Measurements from ENCODE around the gene ZMYM1. TPM values are rescaled to one million over a fixed set of nuclear protein-coding genes. Genes with fewer than 3 reads are reported as not detected.
"Not testable (repeated sequence)": the region's sequence is repeated elsewhere in the genome, so short reads cannot be mapped to it uniquely, and the experiment has no call there.

ZMYM1 gene
- total and polyA plus RNA-seq, 2 of the 8 experiments (the other 6 are each of a cell fraction or from before 2014, with no cell fraction given) = 10.0 to 41.3 TPM

DNA sequence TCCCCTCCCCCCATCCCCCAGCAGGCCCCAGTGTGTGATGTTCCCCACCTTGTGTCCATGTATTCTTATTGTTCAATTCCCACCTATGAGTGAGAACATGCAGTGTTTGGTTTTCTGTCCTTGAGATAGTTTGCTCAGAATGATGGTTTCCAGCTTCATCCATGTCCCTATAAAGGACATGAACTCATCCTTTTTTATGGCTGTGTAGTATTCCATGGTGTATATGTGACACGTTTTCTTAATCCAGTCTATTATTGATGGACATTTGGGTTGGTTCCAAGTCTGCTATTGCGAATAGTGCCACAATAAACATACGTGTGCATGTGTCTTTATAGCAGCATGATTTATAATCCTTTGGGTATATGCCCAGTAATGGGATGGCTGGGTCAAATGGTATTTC is 24.9 kb upstream of the ZMYM1 start:
- POLR2A ChIA-PET (ENCODE audit: partially characterized antibody); H3K36me3 ChIP-seq (ENCODE audit: control insufficient read depth in 2 of 4, insufficient read depth in 4 of 4, low read length in 3 of 4); H4K8ac ChIP-seq (ENCODE audit: extremely low read depth, insufficient read depth, low read length); H3K4ac ChIP-seq (replicated peaks; ENCODE audit: insufficient read length, low read depth, low read length); H2BK20ac ChIP-seq (ENCODE audit: low read length); H3K56ac ChIP-seq (replicated peaks; ENCODE audit: insufficient read length, low read depth, low read length); H4K20me1 ChIP-seq (replicated peaks in 1 of 2; ENCODE audit: control insufficient read depth in 1 of 2, insufficient read depth in 2 of 2, low read length in 2 of 2); H3K4me2 ChIP-seq (ENCODE audit: insufficient read depth in 1 of 2, low read depth in 2 of 2, low read length in 2 of 2); H3K23me2 ChIP-seq (ENCODE audit: low read depth, low read length); CTCF ChIA-PET (ENCODE audit: partially characterized antibody); H3K27me3 ChIP-seq (replicated peaks in 1 of 4; ENCODE audit: control insufficient read depth in 3 of 4, extremely low read depth in 1 of 4, insufficient read depth in 3 of 4, low read length in 3 of 4); H4K5ac ChIP-seq (ENCODE audit: insufficient read length, low read depth, low read length); FAIRE-seq; H3K14ac ChIP-seq (ENCODE audit: insufficient read length); H2BK5ac ChIP-seq (ENCODE audit: low read depth, low read length); H3K4me3 ChIP-seq (ENCODE audit: extremely low read depth in 1 of 4, insufficient read depth in 2 of 4, low read depth in 3 of 4, low read length in 4 of 4); H2AK5ac ChIP-seq (ENCODE audit: low read depth, low read length); H3K18ac ChIP-seq (ENCODE audit: extremely low read depth, low read length); H3K27ac ChIP-seq (ENCODE audit: low read depth, low read length); H2AFZ ChIP-seq (ENCODE audit: low read length); DNase-seq (ENCODE audit: low read depth in 1 of 2, low spot score in 2 of 2); H2BK12ac ChIP-seq (ENCODE audit: low read depth, low read length); H4K91ac ChIP-seq (replicated peaks; ENCODE audit: insufficient read length, low read length); H2BK120ac ChIP-seq (replicated peaks; ENCODE audit: low read depth, low read length); H2BK15ac ChIP-seq (ENCODE audit: low read length); H3K4me1 ChIP-seq (replicated peaks in 1 of 4; ENCODE audit: control insufficient read depth in 3 of 4, insufficient read depth in 4 of 4, low read length in 3 of 4); H3K79me2 ChIP-seq (ENCODE audit: control insufficient read depth in 1 of 2, insufficient read depth in 2 of 2, low read length in 2 of 2); H3K79me1 ChIP-seq (ENCODE audit: low read depth, low read length); H3K9ac ChIP-seq (replicated peaks in 1 of 4; ENCODE audit: extremely low read depth in 1 of 4, low read depth in 3 of 4, low read length in 3 of 4); H3K23ac ChIP-seq (ENCODE audit: insufficient read length): not testable (repeated sequence)
- peaks cover 7 to 11% of the 10 kb centered on the region in 2 experiments; a peak in 3 of 4 replicates for H3K9me3 ChIP-seq (ENCODE audit: insufficient read depth in 2 of 2, low read depth in 1 of 2, low read length in 1 of 2)
- 87% methylated on average over 3 of the region's 3 CpGs; no CpG with 5 or more reads in 1 of the 2 experiments for WGBS, 2 experiments (ENCODE audit: extremely low coverage in 1 of 2, insufficient coverage in 1 of 2, insufficient read length in 1 of 2, insufficient replicate concordance in 2 of 2, low coverage in 1 of 2, low lambda C conversion rate in 2 of 2, missing lambda C conversion rate in 1 of 2)

DNA sequence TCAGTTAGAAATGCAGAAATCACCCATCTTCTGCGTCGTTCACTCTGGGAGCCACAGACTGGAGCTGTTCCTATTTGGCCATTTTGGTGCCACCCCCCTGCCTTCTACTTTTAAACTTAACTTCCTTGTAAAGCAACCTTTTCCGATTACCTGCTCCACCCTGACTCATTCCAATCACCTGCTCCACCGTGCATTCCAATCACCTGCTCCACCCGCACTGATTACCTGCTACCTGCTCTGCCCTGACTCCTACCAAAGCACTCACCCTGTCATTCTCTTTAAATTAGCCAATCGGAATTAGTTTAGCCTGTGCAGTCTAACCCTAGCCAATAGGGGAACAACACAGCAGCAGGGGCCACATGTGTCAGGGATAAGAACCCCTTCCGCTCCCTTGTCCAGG is 20.9 kb upstream of the ZMYM1 start:
- H3K23me2 ChIP-seq (ENCODE audit: low read depth, low read length); H3K27me3 ChIP-seq (replicated peaks in 1 of 4; ENCODE audit: control insufficient read depth in 3 of 4, extremely low read depth in 1 of 4, insufficient read depth in 3 of 4, low read length in 3 of 4); H2AK5ac ChIP-seq (ENCODE audit: low read depth, low read length); H3K18ac ChIP-seq (ENCODE audit: extremely low read depth, low read length); H2AFZ ChIP-seq (ENCODE audit: low read length); FAIRE-seq; H3K56ac ChIP-seq (replicated peaks; ENCODE audit: insufficient read length, low read depth, low read length); POLR2A ChIA-PET (ENCODE audit: partially characterized antibody); H3K36me3 ChIP-seq (ENCODE audit: control insufficient read depth in 2 of 4, insufficient read depth in 4 of 4, low read length in 3 of 4); H4K5ac ChIP-seq (ENCODE audit: insufficient read length, low read depth, low read length); H3K4me1 ChIP-seq (replicated peaks in 1 of 4; ENCODE audit: control insufficient read depth in 3 of 4, insufficient read depth in 4 of 4, low read length in 3 of 4); H2BK15ac ChIP-seq (ENCODE audit: low read length); H3K79me1 ChIP-seq (ENCODE audit: low read depth, low read length); H3K27ac ChIP-seq (ENCODE audit: low read depth, low read length); H3K79me2 ChIP-seq (ENCODE audit: control insufficient read depth in 1 of 2, insufficient read depth in 2 of 2, low read length in 2 of 2); H4K20me1 ChIP-seq (replicated peaks in 1 of 2; ENCODE audit: control insufficient read depth in 1 of 2, insufficient read depth in 2 of 2, low read length in 2 of 2); H4K91ac ChIP-seq (replicated peaks; ENCODE audit: insufficient read length, low read length); H2BK5ac ChIP-seq (ENCODE audit: low read depth, low read length); H2BK12ac ChIP-seq (ENCODE audit: low read depth, low read length); DNase-seq (ENCODE audit: low read depth in 1 of 2, low spot score in 2 of 2); H2BK120ac ChIP-seq (replicated peaks; ENCODE audit: low read depth, low read length); H3K4me2 ChIP-seq (ENCODE audit: insufficient read depth in 1 of 2, low read depth in 2 of 2, low read length in 2 of 2); CTCF ChIA-PET (ENCODE audit: partially characterized antibody); H3K4ac ChIP-seq (replicated peaks; ENCODE audit: insufficient read length, low read depth, low read length); H4K8ac ChIP-seq (ENCODE audit: extremely low read depth, insufficient read depth, low read length); H3K9ac ChIP-seq (replicated peaks in 1 of 4; ENCODE audit: extremely low read depth in 1 of 4, low read depth in 3 of 4, low read length in 3 of 4); H3K23ac ChIP-seq (ENCODE audit: insufficient read length); H3K14ac ChIP-seq (ENCODE audit: insufficient read length); H3K4me3 ChIP-seq (ENCODE audit: extremely low read depth in 1 of 4, insufficient read depth in 2 of 4, low read depth in 3 of 4, low read length in 4 of 4); H2BK20ac ChIP-seq (ENCODE audit: low read length): not testable (repeated sequence)
- peaks cover 7 to 11% of the 10 kb centered on the region in 2 experiments; a peak in 3 of 4 replicates for H3K9me3 ChIP-seq (ENCODE audit: insufficient read depth in 2 of 2, low read depth in 1 of 2, low read length in 1 of 2)
- 93% methylated on average over 7 of the region's 7 CpGs; no CpG with 5 or more reads in 1 of the 2 experiments for WGBS, 2 experiments (ENCODE audit: extremely low coverage in 1 of 2, insufficient coverage in 1 of 2, insufficient read length in 1 of 2, insufficient replicate concordance in 2 of 2, low coverage in 1 of 2, low lambda C conversion rate in 2 of 2, missing lambda C conversion rate in 1 of 2)
